GM19035 (cell line): Measurements from ENCODE around the gene PLCD4.

Experiments
- ATAC-seq: cut with Tn5 transposase; IDR thresholded peaks from one replicate; pipeline ENCODE4 v1.9.1; 2021; ENCODE audit not compliant: unreplicated experiment

The PLCD4 gene

DNA sequence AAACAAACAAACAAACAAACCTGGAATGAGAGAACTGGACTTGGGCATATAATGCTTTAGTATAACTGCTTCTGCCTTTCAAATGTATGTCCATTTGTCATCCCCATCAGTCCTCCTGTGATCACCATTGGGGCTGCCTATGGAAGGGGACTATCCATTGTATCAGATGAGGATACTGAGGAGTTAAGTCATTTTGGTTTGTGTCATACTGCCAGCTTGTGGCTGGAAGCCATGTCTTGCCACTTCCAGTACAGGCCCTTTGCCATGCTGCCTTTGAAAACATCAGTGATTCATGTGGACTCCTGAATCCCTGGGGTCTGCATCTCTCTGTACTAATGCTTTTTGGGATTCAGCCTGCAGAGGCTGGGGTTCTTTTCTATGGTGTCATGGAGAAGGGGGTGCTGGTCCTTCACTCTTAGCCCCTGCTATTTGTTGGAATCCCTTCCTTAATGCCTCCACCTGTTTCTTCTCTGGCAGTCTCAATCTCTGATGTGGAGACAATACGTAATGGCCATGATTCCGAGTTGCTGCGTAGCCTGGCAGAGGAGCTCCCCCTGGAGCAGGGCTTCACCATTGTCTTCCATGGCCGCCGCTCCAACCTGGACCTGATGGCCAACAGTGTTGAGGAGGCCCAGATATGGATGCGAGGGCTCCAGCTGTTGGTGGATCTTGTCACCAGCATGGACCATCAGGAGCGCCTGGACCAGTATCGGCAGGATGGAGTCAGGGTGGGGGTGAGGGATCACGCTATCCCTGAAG lies 10.6 kb downstream of the PLCD4 start:
- ATAC-seq = no peak

DNA sequence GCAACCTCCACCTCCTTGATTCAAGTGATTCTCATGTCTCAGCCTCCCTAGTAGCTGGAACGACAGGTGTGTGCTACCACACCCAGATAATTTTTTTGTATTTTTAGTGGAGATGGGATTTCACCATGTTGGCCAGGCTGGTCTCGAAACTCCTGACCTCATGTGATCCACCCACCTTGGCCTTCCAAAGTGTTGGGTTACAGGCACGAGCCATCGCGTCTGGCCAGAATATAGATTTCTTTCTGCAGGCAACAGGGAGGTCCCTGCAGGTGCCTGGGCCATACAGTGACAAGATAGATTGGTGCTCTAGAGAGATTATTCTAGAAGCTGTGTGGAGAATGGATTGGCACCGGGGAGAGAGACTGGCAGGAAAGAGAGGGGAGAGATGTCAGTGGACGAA lies 13.3 kb downstream of the PLCD4 start:
- ATAC-seq = no peak

DNA sequence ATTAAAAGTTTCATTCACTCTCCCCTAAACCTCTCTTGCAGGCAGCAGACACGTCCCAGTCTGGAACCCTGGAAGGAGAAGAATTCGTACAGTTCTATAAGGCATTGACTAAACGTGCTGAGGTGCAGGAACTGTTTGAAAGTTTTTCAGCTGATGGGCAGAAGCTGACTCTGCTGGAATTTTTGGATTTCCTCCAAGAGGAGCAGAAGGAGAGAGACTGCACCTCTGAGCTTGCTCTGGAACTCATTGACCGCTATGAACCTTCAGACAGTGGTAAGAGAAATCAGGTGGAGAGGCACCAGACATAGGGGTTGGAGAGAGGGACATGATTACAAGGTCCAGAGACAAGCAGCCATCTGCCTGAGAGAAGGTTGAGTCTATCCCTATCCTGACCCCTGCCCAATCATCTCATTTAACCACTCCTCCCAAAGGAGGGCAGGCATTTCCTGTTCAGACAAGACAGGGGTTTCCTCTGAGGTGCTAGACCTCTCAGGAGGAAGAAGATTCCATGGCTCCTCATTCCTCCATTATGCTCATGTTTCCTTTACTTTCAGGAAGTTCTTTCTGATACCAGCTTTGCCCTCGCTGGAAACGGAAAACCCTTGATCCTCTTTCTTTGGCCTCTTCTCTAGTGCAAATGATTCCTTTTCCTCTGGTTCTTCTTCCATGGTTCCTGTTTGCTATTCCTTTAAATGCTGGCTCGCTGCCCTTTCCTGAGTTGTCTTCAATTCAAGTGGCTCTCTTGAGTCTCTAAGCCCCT lies 15.1 kb downstream of the PLCD4 start:
- ATAC-seq = no peak

DNA sequence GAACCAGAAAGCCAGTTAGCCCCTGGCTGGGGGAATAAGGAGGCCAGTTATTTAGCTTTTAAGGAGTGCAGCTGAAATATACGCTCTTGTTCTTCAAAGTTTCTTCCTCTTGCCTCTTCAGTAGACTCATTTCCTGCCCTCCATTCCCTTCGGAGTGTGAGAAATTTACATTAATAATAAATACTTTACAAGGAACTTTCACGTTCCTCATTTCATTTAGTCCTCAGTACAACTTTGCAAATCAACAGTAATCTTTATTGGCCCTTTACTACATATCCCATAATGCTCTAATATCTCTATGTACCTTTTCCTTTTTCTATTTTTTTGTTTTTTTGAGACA lies 15.6 kb downstream of the PLCD4 start:
- ATAC-seq = no peak

GRCh38 chr2:218626369-218626768 lies 18.7 kb downstream of the PLCD4 start:
- no peak for ATAC-seq

GRCh38 chr2:218627939-218628338 lies 20.2 kb downstream of the PLCD4 start:
- ATAC-seq = no peak

DNA sequence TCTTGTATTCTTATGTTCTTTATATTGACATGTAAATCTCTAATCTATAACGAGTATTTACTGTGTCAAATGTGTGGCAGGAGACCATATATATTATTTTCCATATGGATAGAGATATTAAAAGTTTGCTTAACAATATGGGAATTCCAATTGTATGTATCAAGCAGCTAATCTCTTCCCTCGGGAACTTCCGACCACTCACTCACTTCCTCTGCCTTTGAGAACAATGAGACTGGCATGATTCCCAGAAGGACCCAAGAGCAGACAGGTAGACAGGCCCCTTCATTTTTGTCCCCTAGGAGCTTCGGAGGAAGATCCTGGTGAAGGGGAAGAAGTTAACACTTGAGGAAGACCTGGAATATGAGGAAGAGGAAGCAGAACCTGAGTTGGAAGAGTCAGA lies 24.1 kb downstream of the PLCD4 start:
- no peak for ATAC-seq

DNA sequence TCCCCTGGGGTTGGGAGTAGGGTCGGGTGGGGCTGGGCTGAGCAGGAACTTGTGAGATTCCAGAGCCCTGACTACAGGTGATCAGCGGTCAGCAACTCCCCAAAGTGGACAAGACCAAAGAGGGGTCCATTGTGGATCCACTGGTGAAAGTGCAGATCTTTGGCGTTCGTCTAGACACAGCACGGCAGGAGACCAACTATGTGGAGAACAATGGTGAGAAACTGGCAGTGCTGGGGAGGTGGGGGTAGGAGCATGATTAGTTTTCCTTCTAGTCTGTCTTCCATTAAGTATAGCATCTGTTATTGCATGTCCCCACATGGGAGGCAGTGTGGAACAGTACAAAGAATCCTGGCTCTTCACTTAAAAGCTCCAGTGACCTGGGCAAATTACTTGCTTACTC lies 28.0 kb downstream of the PLCD4 start:
- ATAC-seq = no peak

GRCh38 chr2:218638372-218638771 lies 30.7 kb downstream of the PLCD4 start:
- no peak for ATAC-seq

DNA sequence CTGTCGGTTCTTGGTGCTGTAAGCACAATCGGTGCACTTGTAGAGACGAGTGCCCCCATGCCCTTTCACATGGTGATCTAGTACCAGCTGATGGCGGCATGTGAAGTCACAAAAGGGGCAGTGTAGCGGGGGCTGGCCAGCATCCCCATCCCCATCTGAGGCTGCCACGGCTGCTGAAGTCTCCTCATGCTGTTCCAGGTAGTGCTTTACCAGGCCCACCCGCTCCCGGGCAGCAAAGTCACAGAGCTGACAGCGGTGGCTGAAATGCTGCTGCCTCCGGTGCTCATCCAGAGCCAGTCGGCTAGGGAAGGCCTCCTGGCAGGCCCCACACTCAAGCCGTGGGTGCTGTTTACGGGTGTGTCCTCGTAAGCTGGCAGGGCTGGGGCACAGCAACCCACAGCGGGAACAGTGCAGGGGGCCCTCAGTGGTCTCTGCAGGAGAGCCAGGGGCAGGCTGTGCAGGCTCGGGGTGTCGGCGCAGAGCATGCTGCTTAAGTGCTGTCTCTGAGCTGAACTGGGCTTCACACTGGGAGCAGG lies 34.5 kb downstream of the PLCD4 start:
- no peak for ATAC-seq

GRCh38 chr2:218642786-218643185 lies 35.1 kb downstream of the PLCD4 start:
- no peak for ATAC-seq

GRCh38 chr2:218643751-218644310 lies 36.1 kb downstream of the PLCD4 start:
- ATAC-seq = no peak

DNA sequence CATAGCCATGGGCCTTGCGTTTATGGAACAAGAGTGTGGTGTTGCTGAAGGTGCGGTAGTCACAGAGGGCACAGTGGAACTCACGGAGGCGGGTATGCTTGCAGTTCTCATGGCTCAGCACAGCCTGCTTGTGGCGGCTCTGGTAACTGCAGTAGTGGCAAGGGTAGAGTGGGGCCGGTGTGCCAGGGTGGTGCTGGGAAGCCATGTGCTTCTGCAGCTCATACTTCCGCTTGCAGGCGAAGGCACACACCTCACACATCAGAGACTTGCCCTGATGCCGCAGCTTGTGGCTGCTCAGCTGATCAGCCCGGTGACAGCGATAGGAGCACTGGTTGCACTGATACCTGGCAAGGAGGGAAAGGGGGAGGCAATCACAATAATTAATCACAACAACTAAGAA lies 37.0 kb downstream of the PLCD4 start:
- ATAC-seq = no peak

DNA sequence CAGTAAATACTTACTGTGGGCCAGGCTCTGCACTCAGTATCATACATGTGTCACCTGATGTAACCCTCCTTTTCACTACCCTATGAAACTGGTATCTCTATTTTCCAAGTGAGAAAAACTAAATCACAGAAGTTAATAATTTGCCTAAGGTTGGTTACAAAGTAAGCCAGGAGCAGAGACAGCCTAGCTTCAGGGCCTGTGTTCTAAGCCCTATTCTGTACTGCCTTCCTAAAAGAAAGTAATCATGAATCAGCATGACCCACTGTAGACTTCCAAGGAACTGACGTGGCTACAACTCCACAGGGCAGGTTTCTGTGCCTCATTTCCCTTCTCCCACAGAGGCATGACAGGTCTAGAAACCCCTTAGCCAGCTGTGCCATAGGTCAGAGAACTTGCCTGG lies 37.4 kb downstream of the PLCD4 start:
- no peak for ATAC-seq

- ATAC-seq = no peak
Measured at GRCh38 chr2:218648088-218648786, 40.5 kb downstream of the PLCD4 start.

DNA sequence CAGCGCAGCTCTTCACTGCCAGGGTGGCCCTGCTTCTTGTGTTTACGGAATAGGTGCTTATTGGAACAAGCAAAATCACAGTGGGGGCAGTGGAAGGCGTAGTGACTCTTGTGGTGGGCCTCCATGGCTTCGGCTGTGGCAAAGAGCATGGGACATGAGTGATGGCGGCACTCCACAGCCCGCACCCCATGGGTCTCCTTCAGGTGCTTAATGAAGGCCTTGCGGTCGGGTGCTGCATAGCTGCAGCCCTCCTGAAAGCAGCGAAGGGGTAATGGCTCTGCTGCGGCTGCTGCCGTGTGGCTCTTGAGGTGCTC lies 41.0 kb downstream of the PLCD4 start:
- no peak for ATAC-seq

GRCh38 chr2:218655751-218656150 lies 48.1 kb downstream of the PLCD4 start:
- ATAC-seq = no peak

DNA sequence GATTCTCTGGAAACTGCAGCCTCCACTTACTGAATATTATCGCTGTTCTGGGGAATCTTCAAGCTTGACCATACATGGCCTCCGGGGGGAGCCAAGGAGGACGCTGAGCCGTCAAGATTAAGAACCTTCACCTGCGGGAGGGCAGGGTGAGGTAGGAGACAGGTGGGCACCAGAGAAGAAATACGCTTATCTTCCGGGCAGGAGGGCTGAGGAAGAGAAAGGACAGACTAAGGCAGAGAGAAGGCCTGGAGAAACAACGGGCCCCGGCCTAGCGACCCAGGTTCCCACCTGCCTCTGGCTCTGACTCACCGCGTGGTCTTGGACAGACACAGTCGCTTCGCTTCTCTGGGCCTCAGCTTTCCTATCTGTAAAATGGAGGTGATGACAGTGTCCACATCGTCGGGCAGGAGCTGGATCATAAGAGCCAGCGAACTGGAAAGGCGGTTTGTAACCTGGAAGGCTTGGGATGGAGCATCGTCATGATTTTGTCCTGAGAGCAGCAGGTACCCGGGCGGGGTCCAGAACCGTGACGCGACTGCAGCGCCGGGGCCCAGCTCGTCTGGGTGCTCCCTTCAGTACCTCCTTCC lies 51.1 kb downstream of the PLCD4 start:
- peak; percentile 39 for ATAC-seq

- peak; percentile 95 for ATAC-seq
Measured at GRCh38 chr2:218659258-218659987, 51.7 kb downstream of the PLCD4 start, which contains the start of the genes BCS1L and ZNF142. BCS1L (plus strand) TSS chr2:218659683; CDS start chr2:218660988, 1,305 bp downstream. ZNF142 (minus strand) TSS chr2:218659623; CDS start chr2:218656429, 3,194 bp downstream.

DNA sequence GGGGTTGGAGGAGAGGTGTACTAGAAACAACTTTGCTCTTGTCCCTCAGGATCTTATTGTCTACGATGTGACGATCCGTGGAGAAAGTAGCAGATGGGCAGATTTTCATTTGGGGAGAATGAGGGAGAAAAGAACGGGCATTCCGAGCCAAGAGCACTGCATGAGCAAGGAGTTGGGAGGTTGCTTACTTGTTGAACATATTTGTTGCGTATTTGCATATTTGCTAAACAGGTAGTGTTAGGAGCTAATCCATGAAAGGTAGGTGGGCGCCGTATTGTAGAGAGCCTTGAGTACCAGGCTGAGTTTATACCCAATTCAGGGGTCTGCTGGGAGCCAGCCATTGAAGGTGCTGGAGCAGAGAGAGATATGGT lies 52.3 kb downstream of the PLCD4 start:
- no peak for ATAC-seq
